ENCODE results near the gene KANSL1.

- no peak for TF ChIP-seq CTCF (IDR thresholded peaks at IDR 0.05)
- TF ChIP-seq, protein P1, sequence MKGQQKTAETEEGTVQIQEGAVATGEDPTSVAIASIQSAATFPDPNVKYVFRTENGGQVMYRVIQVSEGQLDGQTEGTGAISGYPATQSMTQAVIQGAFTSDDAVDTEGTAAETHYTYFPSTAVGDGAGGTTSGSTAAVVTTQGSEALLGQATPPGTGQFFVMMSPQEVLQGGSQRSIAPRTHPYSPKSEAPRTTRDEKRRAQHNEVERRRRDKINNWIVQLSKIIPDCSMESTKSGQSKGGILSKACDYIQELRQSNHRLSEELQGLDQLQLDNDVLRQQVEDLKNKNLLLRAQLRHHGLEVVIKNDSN (CRISPR knock-in tag; IDR thresholded peaks at IDR 0.05), result no peak
Observed at GRCh38 chr17:46152423-46152822, 40.8 kb downstream of the KANSL1 start.

Data from WTC11 (cell line).